NOMO-1 (cell line): ENCODE results near the gene SACM1L.

Source experiments
- DNase-seq, 2 experiments: peaks; one replicate each; lab custom pipeline; 2025; ENCODE audit not compliant: unreplicated experiment in 2 of 2; lab: John Stamatoyannopoulos, UW

Gene SACM1L

GRCh38 chr3:45762647-45763302, 73.6 kb downstream of the SACM1L start:
- DNase-seq: no peak

DNA sequence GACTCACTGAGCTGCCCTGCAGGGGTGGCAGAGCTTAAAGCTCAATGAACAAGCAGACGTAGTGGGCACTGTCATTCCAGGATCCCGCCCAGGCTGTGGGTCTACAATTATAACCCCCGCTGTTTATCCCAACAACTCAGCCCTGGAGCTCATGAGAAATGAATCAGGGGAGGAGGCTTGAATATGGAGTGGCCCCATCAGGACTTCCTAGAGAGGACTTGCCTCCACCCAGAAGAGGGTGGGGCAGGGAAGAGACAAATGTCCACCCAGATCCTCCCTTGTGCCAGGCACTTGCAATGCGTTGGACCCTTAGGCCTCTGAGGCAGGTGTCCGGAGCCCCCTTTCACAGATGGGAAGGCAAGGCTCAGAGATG, 74.1 kb downstream of the SACM1L start:
- no peak for DNase-seq

DNA sequence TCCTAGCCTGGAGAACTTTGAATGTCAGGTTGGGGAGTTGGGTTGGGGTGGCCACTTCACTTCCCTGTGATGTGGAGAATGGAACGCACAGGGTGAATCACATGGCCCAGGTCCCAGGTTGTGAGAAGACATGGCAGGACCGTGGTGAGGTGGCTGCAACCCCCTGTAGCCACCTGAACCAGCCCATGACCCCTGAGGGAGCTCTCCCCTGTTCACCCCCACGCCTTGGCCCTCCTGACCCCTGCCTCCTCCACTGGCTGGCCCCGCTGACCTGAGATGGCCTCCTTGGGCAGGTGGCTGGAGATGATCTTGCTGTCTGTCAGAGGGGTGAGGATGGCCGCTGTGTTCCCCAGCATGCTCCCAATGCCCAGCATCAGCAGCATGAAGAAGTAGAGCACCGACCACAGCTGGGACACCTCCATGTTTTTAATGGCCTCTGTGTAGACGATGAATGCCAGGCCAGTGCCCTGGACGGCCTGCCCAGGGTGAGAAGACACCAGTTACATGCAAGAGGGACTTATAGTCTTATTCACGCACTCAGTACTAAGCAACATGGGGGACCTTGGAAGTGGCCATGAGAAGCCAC, 76.2 kb downstream of the SACM1L start:
- DNase-seq: no peak

GRCh38 chr3:45765958-45766357, 76.8 kb downstream of the SACM1L start:
- no peak for DNase-seq

DNA sequence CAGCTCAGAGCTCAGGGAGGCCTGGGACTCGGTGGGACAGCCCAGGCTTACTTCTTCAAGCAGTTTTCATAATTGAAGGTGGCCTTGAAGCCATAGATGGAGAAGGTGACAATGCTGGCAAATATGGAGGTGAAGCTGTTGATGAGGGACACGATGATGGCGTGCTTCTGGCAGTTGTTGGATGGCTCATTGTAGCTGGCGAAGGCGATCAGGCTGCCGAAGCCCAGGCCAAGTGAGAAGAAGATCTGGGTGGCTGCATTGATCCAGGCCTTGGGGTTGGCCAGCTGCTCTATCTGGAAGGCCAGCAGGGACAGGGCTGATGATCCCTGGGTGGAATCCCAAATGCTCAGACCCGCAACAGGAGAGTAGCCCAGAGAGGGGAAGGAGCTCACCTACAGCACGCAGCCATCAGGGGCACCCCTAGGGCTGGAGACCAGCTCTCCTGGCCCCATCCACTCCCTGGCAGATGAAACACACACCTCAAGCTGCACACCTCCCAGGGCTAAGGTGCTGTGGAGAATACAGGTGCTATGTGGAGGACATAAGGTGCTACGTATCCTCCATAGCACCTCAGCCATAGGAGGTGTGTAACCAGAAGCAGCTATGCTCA, 82.1 kb downstream of the SACM1L start:
- DNase-seq: no peak

GRCh38 chr3:45771831-45772230, 82.6 kb downstream of the SACM1L start:
- DNase-seq: no peak

- DNase-seq: no peak
Observed at GRCh38 chr3:45772341-45773035, 83.3 kb downstream of the SACM1L start.

- no peak for DNase-seq
Observed at GRCh38 chr3:45773072-45773471, 83.9 kb downstream of the SACM1L start.

DNA sequence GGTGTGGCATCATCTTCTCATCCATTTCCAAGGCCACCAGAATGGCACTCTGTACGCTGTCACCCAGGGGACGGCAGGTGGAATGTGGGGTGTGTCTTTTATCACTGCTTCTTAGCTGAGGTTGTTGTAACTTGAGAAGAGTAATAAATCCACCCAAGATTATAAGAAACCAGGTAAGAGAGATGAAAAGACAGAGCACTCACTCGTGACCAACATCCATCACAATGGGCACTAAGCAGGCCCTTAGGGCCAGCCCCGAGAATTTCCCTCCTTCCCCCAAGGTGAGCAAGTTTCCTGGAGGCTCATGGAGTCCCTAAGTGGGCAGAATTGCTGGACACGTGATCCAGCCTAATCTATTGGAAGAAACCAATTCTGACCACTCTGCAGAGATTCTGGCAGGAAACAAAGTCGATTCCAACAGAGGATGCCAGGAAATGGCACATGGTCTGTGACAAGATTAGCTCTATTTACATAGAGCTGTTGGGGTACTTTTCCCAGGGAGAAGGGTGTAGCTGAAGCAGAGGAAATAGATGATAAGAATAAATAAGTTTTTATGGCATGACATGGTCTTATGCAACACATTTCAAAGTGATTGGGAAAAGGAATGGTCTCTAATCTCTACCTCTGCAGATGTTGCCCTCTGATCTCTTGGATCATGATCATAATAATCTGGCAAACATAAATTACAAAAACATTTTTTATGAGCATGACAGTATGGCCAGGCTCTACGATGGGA, 84.7 kb downstream of the SACM1L start:
- DNase-seq: no peak

GRCh38 chr3:45774581-45775521, 85.7 kb downstream of the SACM1L start:
- no peak for DNase-seq

DNA sequence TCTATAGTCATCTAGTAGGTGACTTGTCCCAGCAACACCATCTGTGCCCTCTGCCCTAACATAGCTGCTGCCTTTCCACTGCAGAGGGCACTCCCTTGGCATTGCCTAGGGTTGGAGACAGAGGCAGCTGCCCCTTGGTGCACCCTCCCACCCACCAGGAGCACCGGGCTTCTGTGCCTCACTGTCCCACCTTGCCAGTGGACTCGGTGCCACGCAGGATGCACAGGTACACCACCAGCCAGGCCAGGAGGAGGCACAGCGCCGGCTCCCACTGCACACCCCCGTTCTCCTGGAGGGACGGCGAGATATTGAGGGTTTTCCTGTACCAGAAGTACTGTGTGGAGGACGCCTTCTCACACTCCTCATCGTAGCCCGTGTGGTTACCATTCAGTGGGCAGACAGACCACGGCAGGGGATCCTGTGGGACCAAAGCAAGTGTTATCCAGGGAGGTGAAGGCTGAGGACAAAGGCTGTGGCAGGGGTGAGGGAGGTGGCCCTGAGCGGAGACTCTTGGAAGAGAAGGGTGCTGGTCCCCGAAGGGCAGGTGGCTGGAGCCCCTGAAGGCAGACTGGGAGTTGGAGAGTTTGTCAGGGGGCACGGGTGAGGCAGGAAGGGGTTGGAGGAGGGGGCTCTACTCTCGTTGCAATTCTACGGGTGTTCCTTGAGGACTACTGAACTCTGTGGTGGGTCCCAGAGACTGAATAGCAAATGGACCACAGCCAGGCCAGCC, 86.5 kb downstream of the SACM1L start:
- no peak for DNase-seq

GRCh38 chr3:45776301-45776595, 87.1 kb downstream of the SACM1L start:
- DNase-seq: no peak

DNA sequence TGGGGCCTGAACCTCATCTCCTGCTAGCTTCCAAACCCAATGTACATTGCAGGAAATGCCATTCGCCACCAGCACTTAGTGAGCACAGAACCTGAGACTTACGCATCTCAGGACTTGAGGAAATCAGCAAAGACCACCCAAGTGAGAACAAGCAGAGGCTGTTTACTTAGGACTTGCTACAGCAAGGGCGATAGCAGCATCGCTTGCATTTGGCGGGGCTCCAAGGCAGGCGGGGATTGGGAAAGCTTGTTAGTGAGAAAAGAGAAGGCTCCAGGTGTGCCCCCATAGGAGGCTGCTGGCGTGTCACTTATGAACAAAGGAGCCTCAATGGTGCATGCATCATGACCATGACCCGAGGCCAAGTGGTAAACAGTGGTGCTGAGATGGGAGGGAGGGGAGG, 87.4 kb downstream of the SACM1L start:
- no peak for DNase-seq

DNA sequence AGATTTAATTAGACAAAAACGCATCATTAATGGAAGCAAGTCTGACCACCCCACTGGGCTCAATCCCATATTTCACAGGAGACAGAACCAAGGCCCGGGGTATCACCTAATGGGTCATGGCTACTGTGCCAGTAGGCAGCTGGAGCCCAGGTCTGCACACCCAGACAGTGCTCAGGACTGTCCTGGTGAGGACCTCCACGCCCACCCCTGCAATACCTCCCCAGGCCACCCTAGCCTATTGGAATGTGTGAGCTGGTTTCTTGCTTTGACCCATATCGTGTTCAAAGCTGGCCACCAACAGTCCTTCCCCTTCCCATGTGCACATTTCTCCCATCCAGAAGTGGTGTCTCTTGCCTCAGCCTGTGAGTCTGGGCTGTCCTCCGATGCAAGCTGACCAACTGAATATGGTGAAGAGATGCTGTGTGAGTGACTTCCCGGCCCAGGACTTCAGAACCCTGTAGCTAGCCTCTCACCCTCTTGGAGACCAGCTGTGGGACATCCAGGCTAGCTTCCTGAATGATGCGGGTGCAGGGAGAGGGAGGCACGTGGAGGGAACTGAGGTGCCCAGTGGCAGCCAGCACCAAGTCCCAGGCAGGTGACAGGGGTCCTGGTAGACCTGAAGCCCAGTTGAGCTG, 88.0 kb downstream of the SACM1L start:
- DNase-seq: no peak

- no peak for DNase-seq
Observed at GRCh38 chr3:45777746-45778386, 88.7 kb downstream of the SACM1L start.

DNA sequence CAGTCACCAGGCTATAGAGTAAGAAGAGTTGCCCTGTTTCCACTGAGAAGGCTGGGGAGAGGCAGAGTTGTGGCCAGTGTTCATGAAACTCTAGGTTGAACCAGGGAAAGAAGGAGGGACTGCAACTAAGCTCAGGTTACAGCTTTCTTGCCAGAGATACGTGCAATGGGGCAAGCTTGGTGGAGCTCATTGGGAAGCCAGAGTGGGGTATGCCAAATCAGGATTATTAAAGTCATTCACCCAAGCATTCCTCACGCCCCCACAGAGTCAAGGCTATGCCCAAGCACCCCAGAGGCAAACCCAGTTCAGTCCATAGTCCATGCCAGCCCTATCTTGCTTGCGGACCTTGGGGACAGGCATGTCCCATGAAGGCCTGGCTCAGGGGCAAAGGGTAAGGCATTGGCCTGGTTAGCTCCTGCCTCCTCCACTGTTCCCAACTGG, 89.6 kb downstream of the SACM1L start:
- no peak for DNase-seq

DNA sequence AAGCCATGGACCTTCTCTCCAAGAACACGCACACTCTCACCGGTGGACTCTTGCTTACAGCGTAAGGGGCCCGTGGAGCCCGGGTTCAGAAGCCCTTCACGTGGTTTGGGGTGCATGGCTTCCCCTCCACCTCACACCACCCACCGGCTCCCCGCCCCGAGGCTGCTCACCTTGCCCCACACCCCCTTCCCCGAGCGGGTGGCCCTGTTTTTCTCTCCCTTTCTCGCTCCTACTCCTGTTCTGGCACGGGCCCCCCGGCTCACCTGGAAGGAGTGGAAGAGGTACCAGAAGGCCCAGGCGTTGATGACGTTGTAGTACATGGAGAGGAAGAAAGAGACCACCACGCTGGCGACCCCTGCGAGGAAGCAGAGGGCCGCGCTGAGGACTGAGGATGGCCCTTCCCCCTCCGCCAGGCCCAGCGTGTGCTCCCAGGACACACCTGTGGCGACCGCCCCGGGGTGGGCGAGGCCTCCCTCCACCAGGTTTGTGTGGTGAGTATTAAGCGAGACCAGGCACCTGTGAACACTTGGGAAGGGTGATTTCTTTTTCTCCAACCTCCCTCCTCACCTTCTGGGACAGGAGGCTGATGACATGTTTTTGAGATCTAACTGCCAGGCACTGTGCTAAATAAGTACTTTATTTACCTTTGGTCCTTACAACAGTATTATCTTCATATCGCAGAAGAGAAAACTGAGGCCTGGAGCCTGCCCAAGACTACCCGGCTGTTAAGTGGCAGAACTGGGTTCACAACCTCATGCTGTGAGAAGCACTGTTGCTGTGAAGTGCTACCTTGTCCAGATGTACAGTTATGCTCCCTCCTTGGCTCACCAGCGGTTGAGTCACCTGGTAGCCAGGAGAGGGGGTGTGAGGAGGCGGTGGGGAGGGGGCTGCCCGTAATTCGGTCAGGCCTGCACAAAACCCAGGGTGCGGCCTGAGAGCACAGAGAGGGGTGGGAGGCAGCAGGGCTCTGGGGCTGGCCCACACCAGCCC, 90.8 kb downstream of the SACM1L start:
- DNase-seq: no peak
